Activated naive CD8-positive, alpha-beta T cell treated with anti-CD3 and anti-CD28 coated beads, Interleukin-2, amount 50 U/mL, for 16 hours (primary cell): Measurements from ENCODE around the gene NCAM1.

Experiments
- DNase-seq: peaks from one replicate; pipeline ENCODE4 v3.0.0-alpha.2; 2020; ENCODE audit warnings: low read depth, low spot score

NCAM1 gene

GRCh38 chr11:113305440-113306336 lies 344.5 kb downstream of the NCAM1 start:
- DNase-seq = peak; percentile 13

GRCh38 chr11:113308601-113309000 lies 347.4 kb downstream of the NCAM1 start:
- no peak for DNase-seq

GRCh38 chr11:113311536-113311935 lies 350.3 kb downstream of the NCAM1 start:
- no peak for DNase-seq

- DNase-seq = no peak
These were observed 352.4 kb downstream of the NCAM1 start for GRCh38 chr11:113313601-113314000.

GRCh38 chr11:113314065-113314388 lies 352.8 kb downstream of the NCAM1 start:
- no peak for DNase-seq

GRCh38 chr11:113314389-113315301 lies 353.4 kb downstream of the NCAM1 start, which contains the start of gene TTC12:
TSS of gene TTC12 (plus strand) at chr11:113314583. CDS start at chr11:113316258, 1,675 bp downstream.
- DNase-seq = peak; percentile 85

GRCh38 chr11:113315811-113316210 lies 354.6 kb downstream of the NCAM1 start:
- no peak for DNase-seq

- DNase-seq = no peak
These were observed 355.0 kb downstream of the NCAM1 start for GRCh38 chr11:113316256-113316655.

GRCh38 chr11:113317339-113317738 lies 356.1 kb downstream of the NCAM1 start:
- DNase-seq = no peak

- DNase-seq = no peak
These were observed 357.9 kb downstream of the NCAM1 start for GRCh38 chr11:113319085-113319484.

GRCh38 chr11:113322158-113322557 lies 360.9 kb downstream of the NCAM1 start:
- no peak for DNase-seq

- DNase-seq = no peak
These were observed 363.0 kb downstream of the NCAM1 start for GRCh38 chr11:113324250-113324649.
